Measurements from ENCODE around the gene CRYGN.

DNA sequence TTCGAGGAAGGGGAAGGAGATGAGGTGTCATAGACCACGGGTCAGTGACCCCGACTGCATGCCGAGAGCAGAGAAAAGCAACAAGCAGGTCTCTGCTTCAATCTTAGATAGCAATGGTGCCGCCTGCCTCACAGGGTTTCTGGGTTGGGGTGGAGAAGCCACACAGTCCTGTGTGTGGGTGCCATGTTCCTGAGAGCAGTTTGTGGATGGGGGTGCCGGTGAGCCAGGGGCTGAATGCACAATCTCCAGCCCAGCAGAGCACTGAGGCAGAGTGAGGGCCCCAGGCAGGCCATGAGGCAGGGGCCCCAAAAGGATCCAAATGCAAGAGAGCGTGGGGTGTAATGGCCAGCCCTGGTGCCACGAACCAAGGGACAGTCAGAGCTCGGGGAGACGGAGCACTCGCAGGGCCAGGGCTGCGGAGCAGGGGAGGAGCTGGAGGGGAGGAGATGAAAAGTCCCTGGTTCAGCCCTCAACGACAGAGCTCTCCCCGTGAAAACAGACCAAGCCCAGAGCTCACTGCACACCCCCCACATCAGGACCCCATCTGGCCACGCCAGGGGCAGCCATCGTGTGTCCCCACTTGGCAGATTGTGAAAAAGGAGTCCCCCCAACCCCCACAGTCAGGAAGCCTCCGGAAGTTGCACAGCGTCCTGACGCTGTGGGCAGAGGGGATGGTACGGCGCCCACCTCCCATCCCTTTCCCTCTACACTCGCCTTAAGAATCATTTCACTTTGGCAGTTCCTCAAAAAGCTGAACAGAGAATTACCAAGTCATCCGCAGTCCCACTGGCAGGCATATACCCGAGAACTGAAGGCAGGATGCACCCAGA is 50.0 kb downstream of the CRYGN start:
- TF ChIP-seq POLR2AphosphoS5 (IDR thresholded peaks at IDR 0.05): no peak
- TF ChIP-seq, protein P1, sequence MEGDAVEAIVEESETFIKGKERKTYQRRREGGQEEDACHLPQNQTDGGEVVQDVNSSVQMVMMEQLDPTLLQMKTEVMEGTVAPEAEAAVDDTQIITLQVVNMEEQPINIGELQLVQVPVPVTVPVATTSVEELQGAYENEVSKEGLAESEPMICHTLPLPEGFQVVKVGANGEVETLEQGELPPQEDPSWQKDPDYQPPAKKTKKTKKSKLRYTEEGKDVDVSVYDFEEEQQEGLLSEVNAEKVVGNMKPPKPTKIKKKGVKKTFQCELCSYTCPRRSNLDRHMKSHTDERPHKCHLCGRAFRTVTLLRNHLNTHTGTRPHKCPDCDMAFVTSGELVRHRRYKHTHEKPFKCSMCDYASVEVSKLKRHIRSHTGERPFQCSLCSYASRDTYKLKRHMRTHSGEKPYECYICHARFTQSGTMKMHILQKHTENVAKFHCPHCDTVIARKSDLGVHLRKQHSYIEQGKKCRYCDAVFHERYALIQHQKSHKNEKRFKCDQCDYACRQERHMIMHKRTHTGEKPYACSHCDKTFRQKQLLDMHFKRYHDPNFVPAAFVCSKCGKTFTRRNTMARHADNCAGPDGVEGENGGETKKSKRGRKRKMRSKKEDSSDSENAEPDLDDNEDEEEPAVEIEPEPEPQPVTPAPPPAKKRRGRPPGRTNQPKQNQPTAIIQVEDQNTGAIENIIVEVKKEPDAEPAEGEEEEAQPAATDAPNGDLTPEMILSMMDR (IDR thresholded peaks at IDR 0.05): no peak
- no peak for TF ChIP-seq POLR2A (IDR thresholded peaks at IDR 0.05)

Measured in stomach (tissue), 4 donors.